ENCODE measurements around the gene DCUN1D1. TPM values are rescaled to one million over a fixed set of nuclear protein-coding genes. Genes with fewer than 3 reads are reported as not detected.

The DCUN1D1 gene
- total and polyA plus RNA-seq, 10 of the 15 experiments (the other 5 are each of a cell fraction or from before 2014, with no cell fraction given), result 19.8 to 47.4 (median 30.8) TPM

GRCh38 chr3:182902236-182902635 lies 78.1 kb downstream of the DCUN1D1 start:
- FAIRE-seq, result no peak
- Histone ChIP-seq H3K27me3 (replicated peaks in 1 of 2; ENCODE audit: control insufficient read depth in 2 of 2, insufficient read depth in 2 of 2, low read length in 1 of 2) (no peaks in the 10 kb centered on the region), H3K9me3 (replicated peaks; ENCODE audit: control insufficient read depth, insufficient read depth, low read length) (no peaks in the 10 kb centered on the region), H3K27ac (ENCODE audit: control insufficient read depth, insufficient read depth) (no peak overlapping the region), H3K4me2 (ENCODE audit: control insufficient read depth, insufficient read depth) (no peak overlapping the region), H3K4me3 (no peak overlapping the region), H3K9ac (ENCODE audit: control insufficient read depth, insufficient read depth, low read length) (no peak overlapping the region), H3K79me2 (ENCODE audit: control insufficient read depth, insufficient read depth, low read length) (no peaks in the 10 kb centered on the region), H3K4me1 (ENCODE audit: control insufficient read depth, insufficient read depth, low read length) (no peaks in the 10 kb centered on the region), H4K20me1 (ENCODE audit: control insufficient read depth, insufficient read depth) (no peaks in the 10 kb centered on the region), H2AFZ (ENCODE audit: control insufficient read depth, low read depth, low read length) (no peak overlapping the region), H3K36me3 (ENCODE audit: control insufficient read depth in 2 of 2, insufficient read depth in 2 of 2, low read length in 1 of 2) (peaks cover 5 to 13% of the 10 kb centered on the region in 2 experiments; a peak in 3 of 4 replicates)
- POLR2A ChIA-PET, result interaction anchor here (0.5 kb wide), 1 partner anchor 62 kb away, joined by 4 read pairs; no protein-coding TSS in a partner anchor
- TF ChIP-seq KAT2A (conservative IDR thresholded peaks at IDR 0.05; ENCODE audit: control insufficient read depth, low read depth, low read length) (no peak), ELK1 (IDR thresholded peaks at IDR 0.05; ENCODE audit: low read depth, low read length) (no peak), IKZF1 (conservative IDR thresholded peaks at IDR 0.05) (no peak), CEBPZ (IDR thresholded peaks at IDR 0.05; ENCODE audit: low read depth, low read length) (no peak)
- no peak for DNase-seq (ENCODE audit: low read depth, low spot score)
- CTCF ChIA-PET, result interaction anchor here (0.9 to 2.4 kb wide), 2 partner anchors 15 to 192 kb away, joined by 3 to 5 read pairs; no protein-coding TSS in a partner anchor
- in situ Hi-C loops (cut with MboI) (no loop called here), intact Hi-C loops (cut with micrococcal nuclease; ENCODE audit: unreplicated experiment) (no loop called here)
- over 99% methylated on average over 5 of the region's 5 CpGs for WGBS (ENCODE audit: insufficient coverage, insufficient replicate concordance, low lambda C conversion rate, missing lambda C conversion rate)
- RAD21 ChIA-PET (ENCODE audit: unreplicated experiment), result interaction anchor here (2.5 kb wide), 1 partner anchor 188 kb away, joined by 7 read pairs; no protein-coding TSS in a partner anchor
- BruUV-seq (replicated peaks), result no TSS peak
- SMC1A ChIA-PET (ENCODE audit: uncharacterized antibody, unreplicated experiment), result interaction anchor here (1.1 to 3.3 kb wide), 8 partner anchors 8 to 199 kb away, joined by 3 to 14 read pairs (median 4); no protein-coding TSS in a partner anchor
- ATAC-seq, result no peak
